T-cell (primary cell): ENCODE results near the gene PHF23. TPM values are rescaled to one million over a fixed set of nuclear protein-coding genes. Genes with fewer than 3 reads are reported as not detected.

Experiments
- ATAC-seq, 4 experiments: fragments of 200-7000 bp in 3 of 4; fragments of 150-1000 bp in 1 of 4; cut with Tn5 transposase; replicated peaks in 1 of 4; 1 replicate in 3 of 4; 2 replicates in 1 of 4; pipeline ENCODE4 v1.10.0; 2021; ENCODE audit warnings: moderate library complexity in 3 of 4, mild to moderate bottlenecking in 2 of 4, moderate number of reproducible peaks in 1 of 4
- CTCF ChIA-PET, 2 donors: fragments of 300-600 bp; sonication (Branson Sonifier 250); formaldehyde crosslinking; loops; one replicate each; lab custom pipeline; 2022; ENCODE audit warnings: antibody characterized with exemption in 2 of 2; lab: Charles Lee
- POLR2A ChIA-PET, 2 donors: fragments of 300-600 bp; sonication (Branson Sonifier 250); formaldehyde crosslinking; loops; one replicate each; lab custom pipeline; 2022; ENCODE audit warnings: antibody characterized with exemption in 2 of 2; lab: Charles Lee
- DNase-seq, 35 experiments: peaks; one replicate each; pipeline versions ENCODE4 v3.0.0 to v3.0.0-alpha.2; 2013 to 2023
- H3K27ac ChIP-seq: one replicate; pipeline ENCODE4 v1.5.1; 2013; ENCODE audit warnings: low read length
- H3K27me3 ChIP-seq, 2 experiments: replicated peaks in 1 of 2; 1 replicate in 1 of 2; 2 replicates in 1 of 2; pipeline versions ENCODE4 v1.6.1 to v1.7.0; 2013; ENCODE audit warnings: low read length in 1 of 2, mixed read lengths in 1 of 2; ENCODE audit not compliant: control insufficient read depth in 2 of 2, insufficient read depth in 2 of 2; ENCODE audit errors: extremely low read depth in 1 of 2
- H3K36me3 ChIP-seq, 2 donors: 1 replicate in 1 of 2; 2 replicates in 1 of 2; pipeline versions ENCODE4 v1.6.1 to v1.7.0; 2013; ENCODE audit warnings: low read length in 1 of 2; ENCODE audit not compliant: control insufficient read depth in 2 of 2, insufficient read depth in 1 of 2; ENCODE audit errors: extremely low read depth in 1 of 2
- H3K4me1 ChIP-seq, 2 experiments: 1 replicate in 1 of 2; 2 replicates in 1 of 2; pipeline versions ENCODE4 v1.6.1 to v1.7.0; 2013; ENCODE audit warnings: low read length in 2 of 2, mixed read lengths in 1 of 2; ENCODE audit not compliant: insufficient read depth in 2 of 2, control insufficient read depth in 1 of 2; ENCODE audit errors: extremely low read depth in 1 of 2
- H3K4me3 ChIP-seq, 2 donors: 1 replicate in 1 of 2; 2 replicates in 1 of 2; pipeline versions ENCODE4 v1.5.1 to v1.7.0; 2013; ENCODE audit warnings: mild to moderate bottlenecking in 2 of 2, low read length in 1 of 2, moderate library complexity in 1 of 2; ENCODE audit not compliant: control insufficient read depth in 1 of 2; ENCODE audit errors: extremely low read depth in 1 of 2
- H3K9me3 ChIP-seq: 2 replicates; pipeline ENCODE4 v1.7.0; 2013
- H3K27ac Mint-ChIP-seq, 2 donors: one replicate each; pipeline ENCODE4 v1.8.0; 2020 to 2021; ENCODE audit warnings: mild to moderate bottlenecking in 2 of 2, mixed read lengths in 2 of 2
- H3K27me3 Mint-ChIP-seq, 2 donors: one replicate each; pipeline ENCODE4 v1.8.0; 2021 to 2022; ENCODE audit warnings: mixed read lengths in 2 of 2
- H3K36me3 Mint-ChIP-seq: one replicate; pipeline ENCODE4 v1.8.0; 2021; ENCODE audit warnings: mixed read lengths
- H3K4me1 Mint-ChIP-seq, 3 donors: one replicate each; pipeline ENCODE4 v1.8.0; 2020 to 2022; ENCODE audit warnings: mixed read lengths in 3 of 3, mild to moderate bottlenecking in 1 of 3
- H3K4me3 Mint-ChIP-seq, 3 donors: one replicate each; pipeline ENCODE4 v1.8.0; 2020 to 2022; ENCODE audit warnings: mild to moderate bottlenecking in 3 of 3, mixed read lengths in 3 of 3, moderate library complexity in 3 of 3
- H3K9me3 Mint-ChIP-seq, 3 donors: one replicate each; pipeline ENCODE4 v1.8.0; 2020 to 2022; ENCODE audit warnings: mixed read lengths in 3 of 3
- WGBS: methylation state at CpG from one replicate; pipeline ENCODE4 v1.1.5; 2013; ENCODE audit warnings: missing lambda C conversion rate; ENCODE audit not compliant: insufficient coverage; 5-methylcytosine and 5-hydroxymethylcytosine counted together
- total RNA-seq, 35 experiments: library from RNA in 6 of 35; stranded (reverse) in 6 of 35; fragments of 120-200 nt in 1 of 35; gene quantifications; one replicate each; pipeline versions ENCODE4 v1.2.1 to v1.2.4 and lab custom pipeline; 2013 to 2026

PHF23 gene
- total RNA-seq, 5 donors from 2014 or later (not counting 1 experiment from before 2014, with no cell fraction given), result 13.3 to 51.6 (median 43.5) TPM

GRCh38 chr17:7192271-7192937, 46.9 kb downstream of the PHF23 start:
- no peak overlapping the region for H3K4me3 Mint-ChIP-seq
- no peaks in the 10 kb centered on the region for H3K9me3 ChIP-seq
- peaks cover 2 to 7% of the 10 kb centered on the region in 2 donors for H3K36me3 ChIP-seq
- peaks cover 7% of the 10 kb centered on the region for H3K36me3 Mint-ChIP-seq
- no peaks in the 10 kb centered on the region for H3K27me3 ChIP-seq
- ChIA-PET CTCF (no interaction called here), POLR2A (no interaction called here)
- no peaks in the 10 kb centered on the region for H3K9me3 Mint-ChIP-seq
- no peak overlapping the region for H3K27ac Mint-ChIP-seq
- DNase-seq (no peak), ATAC-seq (no peak)
- no peak overlapping the region for H3K27ac ChIP-seq
- 80% methylated on average over 12 of the region's 12 CpGs for WGBS
- no peaks in the 10 kb centered on the region for H3K4me1 ChIP-seq
- no peaks in the 10 kb centered on the region for H3K4me1 Mint-ChIP-seq
- H3K4me3 ChIP-seq, result no peak overlapping the region
- no peaks in the 10 kb centered on the region for H3K27me3 Mint-ChIP-seq

- Mint-ChIP-seq H3K36me3 (peaks cover 7% of the 10 kb centered on the region), H3K27me3 (no peaks in the 10 kb centered on the region), H3K27ac (no peak overlapping the region), H3K9me3 (no peaks in the 10 kb centered on the region), H3K4me1 (peaks cover 0 to 2% (median 0%) of the 10 kb centered on the region in 3 donors), H3K4me3 (no peak overlapping the region)
- ChIA-PET CTCF (no interaction called here), POLR2A (no interaction called here)
- no peaks in the 10 kb centered on the region for H3K27me3 ChIP-seq
- H3K4me1 ChIP-seq, result no peaks in the 10 kb centered on the region
- H3K9me3 ChIP-seq, result no peaks in the 10 kb centered on the region
- no peak overlapping the region for H3K27ac ChIP-seq
- peaks cover 2 to 7% of the 10 kb centered on the region in 2 donors for H3K36me3 ChIP-seq
- WGBS, result 92% methylated on average over 19 of the region's 26 CpGs
- peak in 7 of 35 experiments; percentile 20 to 35 (median 29) for DNase-seq
- H3K4me3 ChIP-seq, result no peak overlapping the region
- ATAC-seq, result peak in 3 of 4 experiments; percentile 40 to 72 (median 47)
These were observed 47.5 kb downstream of the PHF23 start for GRCh38 chr17:7191571-7192270.

- Histone ChIP-seq H3K4me1 (no peaks in the 10 kb centered on the region), H3K36me3 (peaks cover 2 to 7% of the 10 kb centered on the region in 2 donors), H3K27me3 (no peaks in the 10 kb centered on the region), H3K27ac (no peak overlapping the region), H3K9me3 (no peaks in the 10 kb centered on the region), H3K4me3 (no peak overlapping the region)
- Mint-ChIP-seq H3K9me3 (no peaks in the 10 kb centered on the region), H3K36me3 (peaks cover 7% of the 10 kb centered on the region), H3K27ac (no peak overlapping the region), H3K4me1 (peaks cover 4 to 8% (median 5%) of the 10 kb centered on the region in 3 donors), H3K27me3 (no peaks in the 10 kb centered on the region), H3K4me3 (no peak overlapping the region)
- ChIA-PET POLR2A (no interaction called here), CTCF (no interaction called here)
- DNase-seq, result no peak
- ATAC-seq, result no peak
- WGBS, result 96% methylated on average over 5 of the region's 12 CpGs
These were observed 48.2 kb downstream of the PHF23 start for GRCh38 chr17:7191069-7191468.

DNA sequence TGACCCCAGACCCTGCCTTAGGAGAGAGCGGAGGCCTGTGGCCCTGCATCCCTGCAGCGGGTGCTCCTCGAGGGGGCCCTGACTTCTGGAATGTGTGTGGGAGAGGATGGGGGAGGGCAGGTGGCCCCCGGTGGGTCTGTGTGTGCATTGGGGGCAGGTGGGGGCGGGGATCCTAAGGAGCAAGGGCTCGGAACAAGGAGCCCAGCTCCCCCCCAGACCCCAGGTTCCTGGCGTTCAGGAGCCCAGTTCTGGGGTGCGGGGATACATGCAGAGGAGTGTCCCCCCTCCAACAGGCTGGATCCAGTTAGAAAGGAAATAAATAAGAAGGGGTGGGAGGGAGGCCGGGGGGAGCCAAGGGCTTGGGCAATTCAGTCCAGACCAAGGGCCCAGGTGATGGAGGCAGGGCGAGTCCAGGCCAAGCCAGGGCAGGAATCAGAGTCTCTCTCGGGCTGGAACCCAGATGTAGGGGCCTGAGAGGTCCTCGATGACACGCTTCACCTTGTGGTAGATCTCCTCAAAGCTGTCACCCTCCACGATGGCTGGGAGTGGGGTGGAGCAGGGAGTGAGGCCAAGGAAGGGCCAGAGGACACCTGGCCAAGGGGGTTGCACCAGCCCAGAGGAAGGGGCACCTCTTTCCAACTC, 48.9 kb downstream of the PHF23 start:
- peaks cover 0 to 7% of the 10 kb centered on the region in 2 donors for H3K36me3 ChIP-seq
- H3K27me3 ChIP-seq, result no peaks in the 10 kb centered on the region
- DNase-seq, result no peak
- Mint-ChIP-seq H3K4me3 (no peak overlapping the region), H3K36me3 (peaks cover 7% of the 10 kb centered on the region), H3K27ac (no peak overlapping the region), H3K4me1 (peaks cover 4 to 8% (median 5%) of the 10 kb centered on the region in 3 donors), H3K9me3 (no peaks in the 10 kb centered on the region), H3K27me3 (no peaks in the 10 kb centered on the region)
- no peaks in the 10 kb centered on the region for H3K4me1 ChIP-seq
- no peak for ATAC-seq
- ChIA-PET CTCF (no interaction called here), POLR2A (no interaction called here)
- WGBS, result 94% methylated on average over 6 of the region's 14 CpGs
- H3K27ac ChIP-seq, result no peak overlapping the region
- no peaks in the 10 kb centered on the region for H3K9me3 ChIP-seq
- no peak overlapping the region for H3K4me3 ChIP-seq

DNA sequence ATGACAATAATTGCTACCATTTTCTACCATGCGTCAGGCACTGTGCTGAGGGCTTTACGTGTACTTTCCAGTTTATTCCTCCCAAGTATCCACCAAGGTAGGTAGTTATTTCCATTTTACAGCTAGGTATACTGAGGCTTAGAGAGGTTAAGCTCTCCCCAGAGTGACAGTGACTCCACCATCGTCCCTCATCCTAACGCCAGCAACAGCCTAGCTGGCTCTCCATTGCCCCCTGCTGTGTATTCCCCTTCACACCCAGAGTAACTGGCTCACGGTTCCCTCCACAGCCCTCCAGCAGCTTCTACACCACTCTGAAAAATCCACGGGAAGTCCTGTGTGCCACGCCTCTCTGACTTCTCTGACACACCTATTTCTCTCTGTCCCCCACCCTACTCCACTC, 53.0 kb downstream of the PHF23 start:
- POLR2A ChIA-PET, result no interaction called here
- Mint-ChIP-seq H3K36me3 (no peaks in the 10 kb centered on the region), H3K4me1 (peaks cover 4 to 8% (median 5%) of the 10 kb centered on the region in 3 donors), H3K9me3 (no peaks in the 10 kb centered on the region), H3K27me3 (no peaks in the 10 kb centered on the region), H3K27ac (no peak overlapping the region), H3K4me3 (no peak overlapping the region)
- CTCF ChIA-PET, result no interaction called here
- H3K36me3 ChIP-seq, result no peaks in the 10 kb centered on the region
- H3K4me1 ChIP-seq, result no peaks in the 10 kb centered on the region
- 32% methylated on average over 5 of the region's 7 CpGs for WGBS
- no peaks in the 10 kb centered on the region for H3K27me3 ChIP-seq
- no peak overlapping the region for H3K4me3 ChIP-seq
- no peaks in the 10 kb centered on the region for H3K9me3 ChIP-seq
- no peak overlapping the region for H3K27ac ChIP-seq
- no peak for ATAC-seq
- no peak for DNase-seq
